Prostate gland (tissue), 2 donors: ENCODE results near the gene TMEM81. TPM values are rescaled to one million over a fixed set of nuclear protein-coding genes. Genes with fewer than 3 reads are reported as not detected.

Experiments used
- DNase-seq: peaks from one replicate; pipeline ENCODE4 v3.0.0-alpha.2; 2019; ENCODE audit warnings: low spot score
- H3K27ac ChIP-seq, 2 donors: fragments of 200-600 bp; sonication (generic); 2 replicates each; pipeline ENCODE4 v1.5.1; 2017 to 2019
- H3K27me3 ChIP-seq: fragments of 200-600 bp; sonication (generic); replicated peaks from 2 replicates; pipeline ENCODE4 v1.5.1; 2019; ENCODE audit not compliant: insufficient read depth
- H3K36me3 ChIP-seq, 2 donors: fragments of 200-600 bp; sonication (generic); 1 replicate in 1 of 2; 2 replicates in 1 of 2; pipeline versions ENCODE4 v1.5.1 to v1.8.1; 2017 to 2019
- H3K4me1 ChIP-seq: fragments of 200-600 bp; sonication (generic); replicated peaks from 2 replicates; pipeline ENCODE4 v1.5.1; 2019
- H3K4me3 ChIP-seq, 2 donors: fragments of 200-600 bp; sonication (generic); 2 replicates each; pipeline ENCODE4 v1.5.1; 2017 to 2019
- H3K9me3 ChIP-seq: fragments of 200-600 bp; sonication (generic); 2 replicates; pipeline ENCODE4 v1.5.1; 2017
- POLR2A ChIP-seq: fragments of 450-650 bp; IDR thresholded peaks from one replicate; pipeline ENCODE4 v1.6.1; 2016; ENCODE audit warnings: antibody characterized with exemption, mild to moderate bottlenecking
- POLR2AphosphoS5 ChIP-seq: sonication (generic); formaldehyde crosslinking; IDR thresholded peaks from one replicate; pipeline ENCODE4 v1.6.1; 2017; ENCODE audit warnings: antibody characterized with exemption
- WGBS: methylation state at CpG from one replicate; pipeline ENCODE4 v1.1.5; 2018; 5-methylcytosine and 5-hydroxymethylcytosine counted together
- intact Hi-C: fragments of 100-400 bp; cut with DNase I; formaldehyde crosslinking; loops from one replicate; pipeline ENCODE4 v1.14.2; 2022
- total RNA-seq, 2 donors: library from RNA; depleted of rRNA; stranded (reverse); fragments of >200 nt; gene quantifications; one replicate each; pipeline ENCODE4 v1.1.0, GENCODE V29; 2016
- TF ChIP-seq, protein P1 (sequence below), 4 experiments: fragments of 200-600 bp in 2 of 4; fragments of 450-650 bp in 2 of 4; sonication (generic) in 2 of 4; IDR thresholded peaks; 1 replicate in 3 of 4; 2 replicates in 1 of 4; pipeline ENCODE4 v1.5.1; 2016 to 2019; ENCODE audit warnings: antibody characterized with exemption in 4 of 4, mild to moderate bottlenecking in 2 of 4, moderate library complexity in 2 of 4

TMEM81 gene
- total RNA-seq, 2 donors from 2014 or later, result 0.73 to 2.2 TPM

DNA sequence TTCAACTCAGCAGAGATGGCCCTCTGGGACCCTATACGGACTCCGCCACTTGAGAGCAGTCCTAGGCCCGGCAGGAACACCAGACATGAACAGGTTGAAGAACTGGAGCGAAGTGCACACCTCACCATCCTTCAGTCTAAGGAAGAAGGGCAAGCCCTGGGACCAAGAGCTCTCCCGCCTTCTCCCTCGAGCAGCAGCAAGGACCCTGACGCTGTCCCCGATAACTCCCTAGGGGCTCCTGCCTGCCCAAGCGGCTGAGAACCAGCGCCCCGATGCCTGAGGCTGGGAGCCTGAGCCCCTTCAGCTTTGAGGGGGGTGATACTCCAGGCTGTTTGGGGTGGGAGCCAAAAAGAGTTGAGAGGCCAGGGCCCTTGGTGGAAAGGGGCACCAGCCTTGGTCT, 10.2 kb downstream of the TMEM81 start:
- H3K9me3 ChIP-seq, result no peaks in the 10 kb centered on the region
- intact Hi-C loops, result no loop called here
- H3K27ac ChIP-seq, result no peak overlapping the region
- no peaks in the 10 kb centered on the region for H3K36me3 ChIP-seq
- TF ChIP-seq POLR2AphosphoS5, result no peak
- TF ChIP-seq, protein P1, sequence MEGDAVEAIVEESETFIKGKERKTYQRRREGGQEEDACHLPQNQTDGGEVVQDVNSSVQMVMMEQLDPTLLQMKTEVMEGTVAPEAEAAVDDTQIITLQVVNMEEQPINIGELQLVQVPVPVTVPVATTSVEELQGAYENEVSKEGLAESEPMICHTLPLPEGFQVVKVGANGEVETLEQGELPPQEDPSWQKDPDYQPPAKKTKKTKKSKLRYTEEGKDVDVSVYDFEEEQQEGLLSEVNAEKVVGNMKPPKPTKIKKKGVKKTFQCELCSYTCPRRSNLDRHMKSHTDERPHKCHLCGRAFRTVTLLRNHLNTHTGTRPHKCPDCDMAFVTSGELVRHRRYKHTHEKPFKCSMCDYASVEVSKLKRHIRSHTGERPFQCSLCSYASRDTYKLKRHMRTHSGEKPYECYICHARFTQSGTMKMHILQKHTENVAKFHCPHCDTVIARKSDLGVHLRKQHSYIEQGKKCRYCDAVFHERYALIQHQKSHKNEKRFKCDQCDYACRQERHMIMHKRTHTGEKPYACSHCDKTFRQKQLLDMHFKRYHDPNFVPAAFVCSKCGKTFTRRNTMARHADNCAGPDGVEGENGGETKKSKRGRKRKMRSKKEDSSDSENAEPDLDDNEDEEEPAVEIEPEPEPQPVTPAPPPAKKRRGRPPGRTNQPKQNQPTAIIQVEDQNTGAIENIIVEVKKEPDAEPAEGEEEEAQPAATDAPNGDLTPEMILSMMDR (IDR thresholded peaks at IDR 0.05), result no peak
- TF ChIP-seq POLR2A, result no peak
- H3K27me3 ChIP-seq, result no peaks in the 10 kb centered on the region
- H3K4me3 ChIP-seq, result no peak overlapping the region
- 95% methylated on average over 9 of the region's 11 CpGs for WGBS
- no peaks in the 10 kb centered on the region for H3K4me1 ChIP-seq
- no peak for DNase-seq

DNA sequence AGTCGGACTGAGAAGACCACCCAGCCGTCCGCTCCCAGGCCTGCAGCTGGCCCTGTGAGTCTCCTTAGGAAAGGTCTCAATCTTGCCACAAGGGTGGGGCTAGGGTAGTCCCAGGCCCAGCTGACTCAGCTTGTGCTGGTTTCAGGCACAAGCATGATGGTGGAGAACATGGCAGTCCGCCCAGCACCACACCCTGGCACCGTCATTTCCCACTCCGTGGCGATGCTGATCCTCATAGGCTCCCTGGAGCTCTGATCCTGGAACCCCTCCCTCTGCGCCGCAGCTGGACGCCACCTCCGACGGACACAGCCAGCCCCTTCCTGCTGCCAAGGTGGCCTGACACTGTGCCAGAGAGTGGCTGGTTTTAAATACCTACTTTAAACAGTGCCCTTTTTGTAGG, 10.7 kb downstream of the TMEM81 start:
- intact Hi-C loops, result no loop called here
- H3K27me3 ChIP-seq, result no peaks in the 10 kb centered on the region
- no peaks in the 10 kb centered on the region for H3K4me1 ChIP-seq
- H3K9me3 ChIP-seq, result no peaks in the 10 kb centered on the region
- no peak overlapping the region for H3K27ac ChIP-seq
- H3K36me3 ChIP-seq, result no peaks in the 10 kb centered on the region
- TF ChIP-seq, protein P1 (IDR thresholded peaks at IDR 0.05), result no peak
- TF ChIP-seq POLR2AphosphoS5 (no peak), POLR2A (no peak)
- H3K4me3 ChIP-seq, result no peak overlapping the region
- 84% methylated on average over 12 of the region's 12 CpGs for WGBS
- no peak for DNase-seq

DNA sequence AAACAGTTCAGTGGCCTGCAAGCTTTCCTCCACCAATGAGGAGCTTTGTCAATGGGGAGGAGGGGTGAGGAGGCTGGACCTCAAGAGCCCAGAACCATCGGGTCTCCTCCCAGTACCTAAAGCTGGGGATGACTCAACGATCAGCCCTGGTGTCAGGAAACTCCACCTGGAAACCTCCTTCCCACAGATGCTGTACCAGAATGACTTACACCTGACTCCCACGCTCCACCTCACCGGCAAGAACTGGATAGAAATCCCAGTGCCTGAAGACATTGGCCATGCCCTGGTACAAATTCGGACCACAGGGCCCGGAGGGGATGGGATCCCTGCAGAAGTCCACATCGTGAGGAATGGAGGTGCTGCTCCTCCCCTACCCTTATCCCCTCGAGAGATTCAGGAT, 11.4 kb downstream of the TMEM81 start:
- intact Hi-C loops, result no loop called here
- TF ChIP-seq, protein P1 (IDR thresholded peaks at IDR 0.05), result no peak
- TF ChIP-seq POLR2AphosphoS5 (no peak), POLR2A (no peak)
- no peaks in the 10 kb centered on the region for H3K36me3 ChIP-seq
- no peak overlapping the region for H3K27ac ChIP-seq
- WGBS, result 96% methylated on average over 8 of the region's 8 CpGs
- no peak overlapping the region for H3K4me3 ChIP-seq
- H3K27me3 ChIP-seq, result no peaks in the 10 kb centered on the region
- H3K4me1 ChIP-seq, result no peaks in the 10 kb centered on the region
- DNase-seq, result no peak
- H3K9me3 ChIP-seq, result no peaks in the 10 kb centered on the region

DNA sequence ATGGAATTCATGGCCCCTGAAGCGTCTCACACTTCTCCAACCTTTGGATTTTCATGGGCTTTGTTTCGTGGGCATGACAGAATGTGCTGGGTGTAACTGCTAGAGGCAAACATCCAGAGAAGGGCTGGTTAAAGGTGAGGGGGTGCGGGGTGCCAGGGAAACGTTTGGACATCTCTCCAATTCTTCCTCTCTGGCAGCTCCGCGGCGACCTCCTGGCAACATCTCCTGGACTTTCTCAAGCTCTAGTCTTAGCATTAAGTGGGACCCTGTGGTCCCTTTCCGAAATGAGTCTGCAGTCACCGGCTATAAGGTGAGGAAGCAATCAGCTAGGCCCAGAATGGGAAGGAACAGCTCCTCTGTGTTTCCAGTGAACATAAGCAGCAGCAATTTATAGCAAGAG, 12.0 kb downstream of the TMEM81 start:
- TF ChIP-seq, protein P1 (IDR thresholded peaks at IDR 0.05), result no peak
- TF ChIP-seq POLR2A (no peak), POLR2AphosphoS5 (no peak)
- H3K4me3 ChIP-seq, result no peak overlapping the region
- H3K4me1 ChIP-seq, result no peaks in the 10 kb centered on the region
- no peak overlapping the region for H3K27ac ChIP-seq
- intact Hi-C loops, result no loop called here
- no peaks in the 10 kb centered on the region for H3K36me3 ChIP-seq
- DNase-seq, result no peak
- WGBS, result 81% methylated on average over 9 of the region's 9 CpGs
- H3K27me3 ChIP-seq, result no peaks in the 10 kb centered on the region
- H3K9me3 ChIP-seq, result no peaks in the 10 kb centered on the region

DNA sequence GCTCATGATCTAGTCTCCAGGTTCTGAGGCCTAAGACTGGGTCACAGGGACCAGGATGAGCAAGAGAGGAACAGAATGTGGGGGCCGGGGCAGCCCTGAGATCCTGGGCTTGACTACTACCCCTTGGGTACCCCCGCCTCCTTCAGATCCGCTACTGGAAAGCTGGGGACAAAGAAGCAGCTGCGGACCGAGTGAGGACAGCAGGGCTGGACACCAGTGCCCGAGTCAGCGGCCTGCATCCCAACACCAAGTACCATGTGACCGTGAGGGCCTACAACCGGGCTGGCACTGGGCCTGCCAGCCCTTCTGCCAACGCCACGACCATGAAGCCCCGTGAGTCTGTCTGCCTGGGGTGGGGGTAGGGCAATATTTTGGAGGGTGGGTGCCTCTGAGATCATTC, 12.5 kb downstream of the TMEM81 start:
- WGBS, result 94% methylated on average over 12 of the region's 12 CpGs

More for the DNA sequence above, 12.5 kb downstream of the TMEM81 start:
- intact Hi-C loops, result no loop called here
- no peak overlapping the region for H3K27ac ChIP-seq
- no peak overlapping the region for H3K4me3 ChIP-seq
- H3K4me1 ChIP-seq, result no peaks in the 10 kb centered on the region
- H3K9me3 ChIP-seq, result no peaks in the 10 kb centered on the region
- H3K36me3 ChIP-seq, result no peaks in the 10 kb centered on the region
- H3K27me3 ChIP-seq, result no peaks in the 10 kb centered on the region
- no peak for DNase-seq
- TF ChIP-seq, protein P1 (IDR thresholded peaks at IDR 0.05), result no peak
- TF ChIP-seq POLR2A (no peak), POLR2AphosphoS5 (no peak)
